Activated CD4-positive, alpha-beta T cell treated with anti-CD3 and anti-CD28 coated beads, Interleukin-2, amount 10 ng/mL, durations not matched to agents 7 days and 5 days (primary cell): Measurements from ENCODE around the gene ZMIZ1. TPM values are rescaled to one million over a fixed set of nuclear protein-coding genes. Genes with fewer than 3 reads are reported as not detected.
A peak's percentile ranks its signal among the peaks of the same experiment; 100 is the strongest.

Source experiments
- CTCF ChIA-PET: fragments of 350-600 bp; sonication (Branson Sonifier 250); formaldehyde crosslinking; loops from one replicate; lab custom pipeline; 2021; ENCODE audit warnings: antibody characterized with exemption; lab: Charles Lee
- POLR2A ChIA-PET: fragments of 350-600 bp; sonication (Branson Sonifier 250); formaldehyde crosslinking; loops from one replicate; lab custom pipeline; 2021; ENCODE audit warnings: antibody characterized with exemption; lab: Charles Lee
- DNase-seq: peaks from one replicate; pipeline ENCODE4 v3.0.0-alpha.2; 2020
- H3K27ac Mint-ChIP-seq: one replicate; pipeline ENCODE4 v1.8.0; 2021; ENCODE audit warnings: mild to moderate bottlenecking, moderate library complexity, mixed read lengths
- H3K27me3 Mint-ChIP-seq: one replicate; pipeline ENCODE4 v1.8.0; 2021; ENCODE audit warnings: mixed read lengths
- H3K36me3 Mint-ChIP-seq: one replicate; pipeline ENCODE4 v1.8.0; 2021; ENCODE audit warnings: low read depth, mixed read lengths
- H3K4me1 Mint-ChIP-seq: one replicate; pipeline ENCODE4 v1.8.0; 2021; ENCODE audit warnings: mixed read lengths
- H3K4me3 Mint-ChIP-seq: one replicate; pipeline ENCODE4 v1.8.0; 2021; ENCODE audit warnings: mild to moderate bottlenecking, moderate library complexity, mixed read lengths
- H3K9me3 Mint-ChIP-seq: one replicate; pipeline ENCODE4 v1.8.0; 2021; ENCODE audit warnings: mixed read lengths
- total RNA-seq, 2 experiments: library from RNA; stranded (reverse); gene quantifications; one replicate each; pipeline ENCODE4 v1.2.3, GENCODE V29; 2021

The ZMIZ1 gene
- total RNA-seq, 2 experiments from 2014 or later, result 27.8 to 31.5 TPM

DNA sequence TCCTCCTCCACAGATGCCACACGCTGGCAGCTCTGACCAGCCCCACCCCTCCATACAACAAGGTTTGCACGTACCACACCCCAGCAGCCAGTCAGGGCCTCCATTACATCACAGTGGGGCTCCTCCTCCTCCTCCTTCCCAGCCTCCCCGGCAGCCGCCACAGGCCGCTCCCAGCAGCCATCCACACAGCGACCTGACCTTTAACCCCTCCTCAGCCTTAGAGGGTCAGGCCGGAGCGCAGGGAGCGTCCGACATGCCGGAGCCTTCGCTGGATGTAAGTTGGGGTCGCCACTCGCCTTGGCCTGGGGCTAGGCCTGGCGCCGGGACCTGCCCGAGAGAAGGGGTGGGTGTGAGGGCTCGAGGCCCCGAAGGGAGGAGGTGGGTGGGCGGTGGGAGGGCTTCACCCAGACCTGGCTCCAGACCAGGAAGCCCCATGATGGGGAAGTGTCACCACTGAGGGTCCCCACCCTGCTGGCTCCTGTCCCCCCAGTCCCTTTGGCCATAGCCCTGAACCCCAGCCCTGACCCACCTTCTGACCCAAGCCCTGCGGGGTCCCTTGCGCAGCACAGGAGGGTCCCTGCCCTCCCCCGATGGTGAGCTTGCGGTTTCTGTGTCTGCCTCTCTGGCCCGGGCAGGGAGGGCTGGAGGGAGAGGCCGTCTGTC is 242.3 kb downstream of the ZMIZ1 start:
- Mint-ChIP-seq H3K27me3 (no peaks in the 10 kb centered on the region), H3K27ac (peak overlapping the region; percentile 31), H3K9me3 (no peaks in the 10 kb centered on the region), H3K4me3 (no peak overlapping the region), H3K36me3 (peaks cover 17% of the 10 kb centered on the region), H3K4me1 (peaks cover 14% of the 10 kb centered on the region)
- CTCF ChIA-PET, result interaction anchor here (1.4 kb wide), 1 partner anchor 46 kb away, joined by 3 read pairs; no protein-coding TSS in a partner anchor
- no peak for DNase-seq
- POLR2A ChIA-PET, result no interaction called here

DNA sequence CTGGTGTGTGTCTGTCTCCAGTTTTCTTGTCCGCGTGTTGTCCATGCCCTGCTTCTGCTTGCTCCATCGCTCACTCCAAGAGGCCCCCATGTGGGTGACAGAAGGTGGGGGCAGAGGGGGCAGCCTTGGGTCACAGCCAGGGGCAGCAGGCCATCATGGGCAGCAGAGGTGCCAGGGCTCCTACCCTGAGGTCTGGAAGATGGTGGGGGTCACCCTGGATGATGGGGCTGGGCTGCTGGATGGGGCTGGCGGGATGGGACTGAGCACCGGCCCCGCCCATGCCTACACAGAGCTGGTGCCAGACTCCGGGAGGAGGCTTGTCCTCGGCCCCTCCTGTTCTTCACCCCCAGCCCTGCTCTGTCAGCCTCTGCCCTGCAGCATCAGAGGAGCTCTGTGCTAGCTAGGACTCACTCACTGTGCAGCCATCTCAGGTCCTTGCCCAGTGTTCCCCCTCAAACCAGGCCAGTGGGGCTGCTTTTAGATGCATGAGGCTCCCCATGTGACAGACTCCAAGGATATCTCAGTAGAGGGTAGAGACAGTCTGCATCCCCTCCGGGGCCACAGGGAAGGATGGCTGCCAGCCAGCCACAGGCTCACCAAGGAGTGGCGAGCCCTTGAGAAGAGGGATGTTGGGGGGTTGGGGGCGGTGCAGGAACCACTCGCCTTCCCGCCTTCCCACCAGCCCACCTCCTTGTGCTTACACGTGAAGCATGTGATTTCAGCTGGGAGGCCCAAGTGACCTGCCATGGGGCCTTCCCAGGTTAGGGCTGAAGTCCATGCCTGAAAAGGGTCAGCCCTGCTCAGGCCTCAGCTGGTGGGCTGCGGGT is 243.0 kb downstream of the ZMIZ1 start:
- peaks cover 14% of the 10 kb centered on the region for H3K36me3 Mint-ChIP-seq
- POLR2A ChIA-PET, result no interaction called here
- CTCF ChIA-PET, result interaction anchor here (0.9 to 1.4 kb wide), 2 partner anchors 9 to 47 kb away, joined by 3 read pairs; no protein-coding TSS in a partner anchor
- peaks cover 20% of the 10 kb centered on the region for H3K4me1 Mint-ChIP-seq
- H3K27ac Mint-ChIP-seq, result no peak overlapping the region
- no peak for DNase-seq
- H3K4me3 Mint-ChIP-seq, result no peak overlapping the region
- H3K9me3 Mint-ChIP-seq, result no peaks in the 10 kb centered on the region
- no peaks in the 10 kb centered on the region for H3K27me3 Mint-ChIP-seq

DNA sequence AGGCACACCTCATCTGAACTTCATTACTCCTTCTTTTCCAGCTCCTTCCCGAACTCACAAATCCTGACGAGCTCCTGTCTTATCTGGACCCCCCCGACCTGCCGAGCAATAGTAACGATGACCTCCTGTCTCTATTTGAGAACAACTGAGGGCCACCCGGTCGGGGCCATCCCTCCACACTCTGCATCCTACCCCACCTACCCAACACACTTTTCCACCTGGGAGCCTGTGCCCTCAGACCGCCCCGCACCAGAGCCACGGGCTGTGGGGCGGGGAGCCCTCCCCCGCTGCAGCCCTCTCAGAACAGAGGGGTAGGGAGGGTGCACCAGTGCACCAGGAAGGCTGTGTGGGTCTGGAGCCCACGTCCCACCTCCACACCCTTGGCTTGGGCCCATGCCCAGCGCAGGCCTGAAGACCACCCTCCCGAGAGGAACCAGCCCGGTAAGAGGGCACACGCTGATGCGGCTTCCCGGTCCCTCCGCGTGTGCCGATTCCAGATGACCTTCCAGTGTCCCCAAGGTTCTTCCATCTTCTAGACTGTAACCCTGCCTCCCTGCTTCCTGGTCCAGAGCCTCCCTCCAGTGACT is 243.9 kb downstream of the ZMIZ1 start:
- no peak for DNase-seq
- peaks cover 11% of the 10 kb centered on the region for H3K36me3 Mint-ChIP-seq
- ChIA-PET POLR2A (no interaction called here), CTCF (interaction anchor here (0.9 kb wide), 1 partner anchor 10 kb away, joined by 3 read pairs; no protein-coding TSS in a partner anchor)
- peaks cover 29% of the 10 kb centered on the region for H3K4me1 Mint-ChIP-seq
- no peak overlapping the region for H3K4me3 Mint-ChIP-seq
- H3K9me3 Mint-ChIP-seq, result no peaks in the 10 kb centered on the region
- no peaks in the 10 kb centered on the region for H3K27me3 Mint-ChIP-seq
- H3K27ac Mint-ChIP-seq, result no peak overlapping the region

DNA sequence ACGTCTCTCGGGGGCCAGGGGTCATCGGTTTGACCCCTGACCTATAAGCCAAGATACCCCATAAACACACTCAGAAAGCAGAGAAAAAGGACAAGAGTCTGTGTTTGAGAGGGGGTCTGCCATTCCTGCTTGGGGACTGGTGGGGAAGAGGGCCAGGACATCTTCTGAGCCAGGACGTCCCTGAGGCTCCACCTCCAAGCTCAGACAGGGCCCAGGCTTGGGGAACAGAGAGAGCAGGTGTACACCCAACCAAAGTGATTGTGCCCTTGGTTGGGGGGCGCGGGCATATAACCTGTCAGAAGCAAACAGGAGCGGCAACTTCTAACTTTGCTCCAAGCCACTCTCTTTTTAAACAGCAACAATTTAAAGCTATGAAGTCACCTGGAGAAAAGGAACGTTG is 244.6 kb downstream of the ZMIZ1 start:
- H3K36me3 Mint-ChIP-seq, result peaks cover 12% of the 10 kb centered on the region
- ChIA-PET CTCF (interaction anchor here (1.3 kb wide), 1 partner anchor 35 kb away, joined by 3 read pairs; no protein-coding TSS in a partner anchor), POLR2A (no interaction called here)
- peaks cover 35% of the 10 kb centered on the region for H3K4me1 Mint-ChIP-seq
- H3K27me3 Mint-ChIP-seq, result no peaks in the 10 kb centered on the region
- peaks cover under 1% of the 10 kb centered on the region for H3K9me3 Mint-ChIP-seq
- H3K4me3 Mint-ChIP-seq, result no peak overlapping the region
- no peak overlapping the region for H3K27ac Mint-ChIP-seq
- no peak for DNase-seq

DNA sequence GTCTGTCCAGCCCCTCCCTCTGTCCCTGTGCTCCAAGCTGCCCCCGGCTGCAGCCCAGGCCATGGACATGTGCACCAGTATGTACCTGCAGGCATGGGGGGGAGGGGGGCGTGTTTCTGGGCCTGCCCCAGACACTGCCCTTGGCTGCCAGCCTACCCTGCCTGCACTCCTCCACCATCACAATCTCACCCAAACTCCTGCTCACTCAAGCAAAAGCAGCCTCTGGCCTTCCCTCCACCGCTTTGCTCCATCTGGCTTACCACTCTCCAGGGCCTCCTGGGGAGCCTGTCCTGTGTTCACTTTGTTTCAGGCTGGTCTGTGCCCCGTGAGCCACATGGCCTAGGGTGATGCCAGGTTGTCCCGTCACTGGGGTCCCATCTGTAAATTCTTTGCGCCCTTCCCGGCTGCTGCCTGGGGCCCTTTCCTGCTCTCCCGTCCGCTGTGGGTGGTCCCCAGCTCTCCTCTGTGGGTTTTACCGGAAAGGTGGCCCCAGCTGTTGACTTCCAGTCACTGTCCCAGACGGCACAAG is 245.2 kb downstream of the ZMIZ1 start:
- POLR2A ChIA-PET, result no interaction called here
- Mint-ChIP-seq H3K27me3 (no peaks in the 10 kb centered on the region), H3K36me3 (peaks cover 19% of the 10 kb centered on the region), H3K4me1 (peaks cover 42% of the 10 kb centered on the region), H3K27ac (no peak overlapping the region), H3K4me3 (no peak overlapping the region), H3K9me3 (peaks cover 7% of the 10 kb centered on the region)
- DNase-seq, result no peak
- CTCF ChIA-PET, result interaction anchor here (1.2 to 1.3 kb wide), 2 partner anchors 19 to 34 kb away, joined by 3 read pairs; no protein-coding TSS in a partner anchor

DNA sequence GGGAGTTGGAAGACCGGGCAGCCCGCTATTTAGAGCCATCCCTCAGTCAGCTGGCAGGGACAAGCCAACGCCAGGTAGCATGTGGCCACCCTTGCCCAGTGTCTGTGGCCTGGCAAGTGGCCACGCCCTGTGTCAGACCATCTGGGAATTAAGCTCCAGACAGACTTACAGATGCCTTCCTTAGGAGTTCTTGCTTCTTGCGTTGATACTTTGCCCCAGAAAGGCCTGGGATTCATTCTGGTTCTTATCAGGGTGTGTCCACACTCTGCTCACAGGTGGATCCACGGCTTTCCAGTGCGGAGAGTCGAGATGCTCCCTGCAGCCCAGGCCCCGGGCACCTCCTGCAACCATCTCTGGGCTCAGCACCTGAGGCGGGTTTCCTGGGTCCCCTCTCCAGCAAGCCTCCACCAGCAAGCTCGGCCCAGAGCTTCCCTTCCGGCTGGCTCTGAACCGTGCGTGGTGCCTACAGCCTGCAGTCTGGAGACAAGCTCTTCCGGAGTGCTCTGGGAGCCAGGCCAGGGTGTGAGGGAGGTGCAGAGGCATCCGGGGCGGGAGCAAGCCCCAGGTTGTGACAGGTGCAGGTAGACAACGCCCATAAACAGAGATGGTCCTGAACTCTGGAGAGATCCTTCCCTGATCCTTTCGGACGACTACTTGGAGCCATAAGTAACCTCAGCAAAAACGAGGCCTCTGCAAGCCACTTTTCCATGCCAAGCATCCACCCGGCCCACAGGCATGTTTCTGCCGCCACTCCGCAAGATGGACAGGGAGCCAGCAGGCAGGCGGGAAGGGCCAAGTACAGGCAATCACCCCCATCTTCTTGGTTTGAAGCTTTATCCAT is 246.2 kb downstream of the ZMIZ1 start:
- Mint-ChIP-seq H3K27ac (no peak overlapping the region), H3K27me3 (no peaks in the 10 kb centered on the region), H3K4me1 (peaks cover 49% of the 10 kb centered on the region), H3K36me3 (peaks cover 29% of the 10 kb centered on the region), H3K4me3 (no peak overlapping the region), H3K9me3 (peaks cover 17% of the 10 kb centered on the region)
- ChIA-PET POLR2A (no interaction called here), CTCF (interaction anchor here (1.0 to 2.3 kb wide), 4 partner anchors 12 to 33 kb away, joined by 3 to 9 read pairs (median 4); no protein-coding TSS in a partner anchor)
- DNase-seq, result no peak

DNA sequence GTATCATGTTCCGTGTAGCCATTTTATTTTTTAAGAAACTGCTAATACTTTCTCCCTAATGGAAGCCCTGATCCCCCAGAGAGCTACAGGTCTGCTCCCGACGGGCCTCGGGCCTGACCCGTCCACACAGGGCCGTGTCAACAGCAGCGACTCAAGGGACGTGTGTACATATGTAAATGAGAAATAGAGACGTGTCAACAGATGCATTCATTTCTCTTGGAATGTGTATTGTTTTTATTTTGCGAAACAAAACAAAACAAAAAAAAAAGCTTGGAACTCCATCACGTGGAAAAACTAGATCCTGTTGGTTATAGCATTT is 246.8 kb downstream of the ZMIZ1 start:
- no peak overlapping the region for H3K27ac Mint-ChIP-seq
- no peaks in the 10 kb centered on the region for H3K27me3 Mint-ChIP-seq
- DNase-seq, result no peak
- peaks cover 54% of the 10 kb centered on the region for H3K4me1 Mint-ChIP-seq
- H3K4me3 Mint-ChIP-seq, result no peak overlapping the region
- H3K36me3 Mint-ChIP-seq, result peaks cover 33% of the 10 kb centered on the region
- POLR2A ChIA-PET, result no interaction called here
- peaks cover 17% of the 10 kb centered on the region for H3K9me3 Mint-ChIP-seq
- CTCF ChIA-PET, result interaction anchor here (1.0 to 2.3 kb wide), 3 partner anchors 13 to 22 kb away, joined by 3 to 9 read pairs (median 4); no protein-coding TSS in a partner anchor

DNA sequence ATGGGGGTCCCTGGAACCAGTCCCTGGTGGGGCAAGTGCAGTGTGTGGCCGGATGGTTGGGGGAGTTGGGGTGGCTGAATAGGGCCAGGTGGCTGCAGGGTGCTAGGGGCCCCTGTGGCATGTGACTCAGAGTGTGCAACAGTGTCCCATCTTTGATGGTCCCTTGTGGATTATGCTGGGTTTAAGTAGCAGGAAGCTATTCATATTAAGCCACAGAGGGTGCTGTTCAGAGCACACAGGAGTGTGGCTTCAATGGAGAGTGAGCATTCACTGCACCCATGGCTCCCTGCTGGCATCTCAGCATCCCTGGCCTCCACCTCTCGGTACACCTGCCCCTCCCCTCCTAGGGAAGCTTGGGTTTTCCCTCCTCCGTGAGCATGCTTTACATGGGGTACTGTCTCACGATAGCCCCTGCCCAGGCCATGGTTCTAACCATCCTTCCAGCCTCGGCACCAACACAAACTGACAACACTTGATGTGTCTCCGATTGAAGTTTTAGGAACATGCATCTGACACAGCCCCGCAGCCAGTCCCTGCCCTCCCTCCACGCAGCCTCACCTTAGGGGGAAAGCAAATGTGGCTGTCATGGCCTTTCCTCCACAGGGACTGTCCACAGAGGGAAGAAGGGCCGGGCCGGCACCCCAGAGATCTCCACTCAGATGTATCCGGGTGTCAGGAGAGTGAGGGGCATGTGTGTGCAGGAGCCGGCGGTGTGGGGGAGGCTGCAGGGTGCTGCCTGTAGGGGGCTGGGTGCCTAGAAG is 248.1 kb downstream of the ZMIZ1 start:
- Mint-ChIP-seq H3K4me1 (peaks cover 65% of the 10 kb centered on the region), H3K27me3 (no peaks in the 10 kb centered on the region), H3K9me3 (peaks cover 17% of the 10 kb centered on the region), H3K36me3 (peaks cover 33% of the 10 kb centered on the region), H3K4me3 (peak overlapping the region; percentile 46), H3K27ac (peak overlapping the region; percentile 91)
- DNase-seq, result peak; percentile 17
- ChIA-PET POLR2A (no interaction called here), CTCF (interaction anchor here (0.6 to 2.3 kb wide), 8 partner anchors 12 to 179 kb away, joined by 3 to 9 read pairs (median 4); no protein-coding TSS in a partner anchor)

DNA sequence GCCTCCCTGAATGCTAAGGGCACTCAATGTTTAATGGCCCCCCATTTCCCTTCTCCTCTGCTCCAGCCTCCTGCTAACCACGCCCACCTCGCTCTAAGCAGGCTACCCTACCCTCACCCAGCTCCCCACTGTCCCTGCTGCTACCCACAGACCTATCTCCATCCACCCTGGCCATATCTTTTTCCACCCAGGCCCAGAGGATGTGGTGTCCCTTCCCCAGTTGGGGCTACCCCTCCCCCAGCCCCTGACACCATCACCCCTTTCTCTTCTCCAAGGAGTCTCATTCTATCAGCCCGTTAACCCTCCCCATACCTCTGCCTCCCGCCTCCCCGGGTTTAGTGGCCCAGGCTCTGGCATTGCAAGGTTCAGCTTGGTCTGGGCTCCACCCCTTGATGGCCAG is 249.6 kb downstream of the ZMIZ1 start:
- POLR2A ChIA-PET, result no interaction called here
- Mint-ChIP-seq H3K9me3 (peaks cover 17% of the 10 kb centered on the region), H3K4me3 (no peak overlapping the region), H3K27me3 (no peaks in the 10 kb centered on the region), H3K36me3 (peaks cover 37% of the 10 kb centered on the region), H3K4me1 (peaks cover 80% of the 10 kb centered on the region), H3K27ac (peak overlapping the region; percentile 91)
- no peak for DNase-seq
- CTCF ChIA-PET, result interaction anchor here (1.0 to 1.6 kb wide), 4 partner anchors 24 to 56 kb away, joined by 3 to 5 read pairs (median 3); partner anchors contain the start of gene PPIF

DNA sequence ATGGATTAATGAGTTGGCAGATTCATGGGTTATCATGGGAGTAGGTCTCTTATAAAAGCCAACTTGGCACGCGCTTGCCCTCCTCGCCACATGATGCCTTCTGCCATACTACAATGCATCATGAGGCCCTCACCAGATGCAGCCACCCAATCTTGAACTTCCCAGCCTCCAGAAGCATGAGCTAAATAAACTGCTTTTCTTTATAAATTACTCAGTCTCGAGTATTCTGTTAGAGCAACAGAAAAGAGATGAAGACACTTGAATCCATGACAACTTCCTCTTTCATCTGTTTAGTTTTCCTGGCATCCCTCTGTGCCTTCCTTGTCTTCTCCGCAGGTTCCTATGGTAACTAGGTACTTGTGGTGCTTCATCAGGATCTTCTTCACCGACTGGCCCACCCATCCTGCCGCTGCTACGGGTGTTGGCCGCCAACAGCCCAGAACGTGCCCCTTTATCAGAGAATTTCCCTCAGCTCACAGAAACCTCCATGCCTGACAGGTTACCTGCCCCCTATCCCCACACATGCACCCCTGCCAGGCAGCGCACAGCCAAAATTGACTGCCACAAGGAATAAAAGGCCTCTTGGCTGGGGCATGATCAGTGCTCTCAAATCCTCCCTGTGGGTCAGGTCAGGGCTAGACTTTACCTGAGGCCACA is 250.5 kb downstream of the ZMIZ1 start:
- Mint-ChIP-seq H3K27ac (peak overlapping the region; percentile 91), H3K27me3 (no peaks in the 10 kb centered on the region), H3K4me1 (peaks cover 89% of the 10 kb centered on the region), H3K9me3 (peaks cover 17% of the 10 kb centered on the region), H3K4me3 (no peak overlapping the region), H3K36me3 (peaks cover 37% of the 10 kb centered on the region)
- no peak for DNase-seq
- ChIA-PET CTCF (interaction anchor here (1.0 to 1.6 kb wide), 5 partner anchors 15 to 55 kb away, joined by 3 to 5 read pairs (median 3); partner anchors contain the start of gene PPIF), POLR2A (no interaction called here)

DNA sequence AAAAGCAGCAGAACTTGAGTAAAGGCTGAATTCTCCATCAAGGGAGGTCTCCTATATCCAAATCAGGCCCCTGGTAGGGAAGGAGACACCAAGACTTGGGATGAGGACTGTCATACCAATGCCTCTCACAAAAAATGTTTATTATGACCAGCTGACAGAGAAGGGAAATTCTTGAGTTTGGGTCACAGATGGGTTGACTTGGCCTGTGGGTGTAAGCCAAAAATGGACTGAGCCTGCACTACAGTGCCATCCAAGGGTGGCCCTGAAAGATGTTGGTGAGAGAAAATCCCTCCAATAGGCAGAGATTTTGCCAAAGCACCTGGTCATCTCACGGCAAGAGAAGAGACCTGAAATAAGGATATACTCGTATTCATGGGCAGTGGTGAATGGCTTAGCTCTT is 251.6 kb downstream of the ZMIZ1 start:
- Mint-ChIP-seq H3K4me3 (no peak overlapping the region), H3K36me3 (peaks cover 37% of the 10 kb centered on the region), H3K9me3 (peaks cover 17% of the 10 kb centered on the region), H3K27me3 (no peaks in the 10 kb centered on the region), H3K4me1 (peaks cover 96% of the 10 kb centered on the region), H3K27ac (peak overlapping the region; percentile 16)
- no peak for DNase-seq
- ChIA-PET CTCF (interaction anchor here (1.3 to 3.8 kb wide), 3 partner anchors 13 to 17 kb away, joined by 5 to 33 read pairs (median 9); no protein-coding TSS in a partner anchor), POLR2A (no interaction called here)
